NCI-H1048 (cell line): ENCODE measurements around the gene SCO2.

Experiments used
- DNase-seq: peaks from one replicate; lab custom pipeline; 2025; lab: John Stamatoyannopoulos, UW

SCO2 gene, protein sequence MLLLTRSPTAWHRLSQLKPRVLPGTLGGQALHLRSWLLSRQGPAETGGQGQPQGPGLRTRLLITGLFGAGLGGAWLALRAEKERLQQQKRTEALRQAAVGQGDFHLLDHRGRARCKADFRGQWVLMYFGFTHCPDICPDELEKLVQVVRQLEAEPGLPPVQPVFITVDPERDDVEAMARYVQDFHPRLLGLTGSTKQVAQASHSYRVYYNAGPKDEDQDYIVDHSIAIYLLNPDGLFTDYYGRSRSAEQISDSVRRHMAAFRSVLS

GRCh38 chr22:50525104-50525857 is at the start of gene SCO2:
SCO2 (minus strand) TSS chr22:50525598; CDS start chr22:50524411, 1,187 bp downstream.
- peak; percentile 93 for DNase-seq

- no peak for DNase-seq
Measured at GRCh38 chr22:50574383-50574755, 49.0 kb upstream of the SCO2 start.

DNA sequence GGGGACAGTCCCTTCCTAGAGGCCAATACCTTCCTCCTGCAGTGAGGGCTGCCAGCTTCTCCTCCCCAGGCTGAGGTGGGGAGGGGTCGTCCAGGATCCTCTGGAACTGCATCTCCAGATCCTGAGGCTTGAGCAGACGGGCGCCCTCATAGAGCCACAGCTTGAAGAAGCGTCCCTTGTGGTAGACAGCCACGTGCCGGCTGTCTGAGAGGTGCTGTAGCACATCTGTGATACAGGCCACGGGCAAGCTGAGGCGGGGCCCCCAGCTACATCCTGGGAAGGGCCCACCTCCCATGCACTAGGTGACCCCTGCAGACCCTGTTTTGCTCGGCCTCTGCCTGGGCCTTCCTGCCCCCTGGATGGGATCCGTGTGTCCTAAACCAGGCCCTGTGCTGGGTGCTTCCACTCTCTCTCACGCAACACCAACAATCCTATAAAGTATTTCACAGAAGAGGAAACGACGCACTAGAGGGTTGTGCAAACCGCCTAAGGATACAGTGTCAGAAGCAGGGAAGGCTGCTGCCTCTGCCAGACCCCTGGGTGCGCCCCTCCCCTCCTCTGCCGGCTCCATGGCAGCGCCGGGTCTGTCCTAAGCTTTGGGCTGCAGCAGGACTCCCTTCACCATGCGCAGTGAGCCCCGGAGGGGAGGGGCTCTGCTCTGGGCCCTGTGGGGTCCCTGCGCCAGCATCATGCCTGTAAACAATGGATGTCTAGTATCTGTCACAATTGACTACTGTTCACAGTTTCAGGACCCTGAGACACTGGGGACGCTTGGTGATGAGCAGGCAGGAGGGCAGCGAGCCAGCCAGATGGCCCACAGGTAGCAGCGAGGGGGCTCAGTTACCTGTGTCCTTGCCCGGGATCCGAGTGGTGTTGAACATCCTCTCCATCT is 48.3 kb upstream of the SCO2 start:
- DNase-seq = no peak

DNA sequence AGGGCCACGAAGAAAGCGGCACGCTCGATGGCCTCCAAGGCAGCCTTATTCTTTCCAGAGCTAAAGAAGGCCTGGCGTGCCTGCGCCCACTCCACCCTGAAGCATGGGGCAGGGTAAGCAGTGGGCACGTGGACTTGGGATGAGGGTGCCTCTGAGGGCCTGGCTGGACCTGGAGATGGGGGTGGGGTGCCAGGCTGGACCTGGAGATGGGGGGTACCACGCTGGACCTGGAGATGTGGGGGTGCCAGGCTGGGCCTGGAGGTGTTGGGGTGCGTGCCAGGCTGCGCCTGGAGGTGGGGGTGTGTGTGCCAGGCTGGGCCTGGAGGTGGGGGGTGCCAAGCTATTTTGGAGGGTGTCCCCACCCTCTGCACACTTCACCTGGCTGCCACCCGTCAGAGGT is 47.6 kb upstream of the SCO2 start:
- DNase-seq = no peak

- no peak for DNase-seq
Measured at GRCh38 chr22:50571264-50572175, 46.1 kb upstream of the SCO2 start.

- no peak for DNase-seq
Measured at GRCh38 chr22:50570861-50571260, 45.5 kb upstream of the SCO2 start.

- DNase-seq = no peak
Measured at GRCh38 chr22:50569896-50570535, 44.6 kb upstream of the SCO2 start.

- DNase-seq = no peak
Measured at GRCh38 chr22:50569041-50569459, 43.7 kb upstream of the SCO2 start.

DNA sequence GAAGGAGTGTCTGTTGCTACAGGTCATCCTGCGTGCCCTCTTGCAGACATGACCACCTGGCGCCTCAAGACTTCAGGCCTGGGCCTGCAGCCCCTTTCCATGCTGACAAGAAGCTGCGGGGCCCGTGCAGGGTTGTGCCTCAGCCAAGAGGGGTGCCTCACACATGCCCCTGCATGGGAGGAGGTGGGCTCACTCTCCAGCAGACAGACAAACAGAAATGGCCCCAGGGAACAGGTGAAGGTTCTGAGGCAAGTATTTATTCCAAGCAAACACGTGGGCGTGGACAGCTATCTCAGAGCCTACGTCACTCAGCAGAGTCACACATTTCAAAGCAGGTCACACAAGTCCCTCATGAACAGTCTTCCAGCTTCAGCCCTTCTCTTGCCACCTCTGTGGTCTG is 43.2 kb upstream of the SCO2 start:
- no peak for DNase-seq

GRCh38 chr22:50567721-50568252 is 42.4 kb upstream of the SCO2 start:
- no peak for DNase-seq

DNA sequence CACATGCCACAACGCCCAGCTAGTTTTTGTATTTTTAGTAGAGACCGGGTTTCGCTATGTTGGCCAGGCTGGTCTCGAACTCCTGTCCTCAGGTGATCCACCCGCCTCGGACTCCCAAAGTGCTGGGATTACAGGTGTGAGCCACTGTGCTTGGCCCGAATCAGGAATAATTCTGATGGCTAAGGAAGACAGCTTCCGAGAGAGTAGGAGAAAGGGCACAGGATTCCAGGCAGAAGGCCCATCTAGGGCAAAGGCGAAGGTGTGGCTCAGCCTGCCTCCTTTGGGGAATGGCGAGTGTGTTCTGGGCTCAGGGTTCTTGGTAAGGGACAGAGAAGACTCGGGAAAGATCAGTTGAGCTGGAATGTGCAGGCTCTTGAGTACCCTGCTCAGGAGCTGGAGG is 38.9 kb upstream of the SCO2 start:
- DNase-seq = no peak

- DNase-seq = no peak
Measured at GRCh38 chr22:50563413-50564160, 38.2 kb upstream of the SCO2 start.

GRCh38 chr22:50562523-50563412 is 37.4 kb upstream of the SCO2 start, which contains the start of gene SYCE3:
SYCE3 (minus strand) TSS chr22:50562919; CDS start chr22:50556405, 6,514 bp downstream.
- DNase-seq = peak; percentile 95

GRCh38 chr22:50561401-50562358 is 36.3 kb upstream of the SCO2 start:
- no peak for DNase-seq

GRCh38 chr22:50560034-50560433 is 34.6 kb upstream of the SCO2 start:
- DNase-seq = no peak

DNA sequence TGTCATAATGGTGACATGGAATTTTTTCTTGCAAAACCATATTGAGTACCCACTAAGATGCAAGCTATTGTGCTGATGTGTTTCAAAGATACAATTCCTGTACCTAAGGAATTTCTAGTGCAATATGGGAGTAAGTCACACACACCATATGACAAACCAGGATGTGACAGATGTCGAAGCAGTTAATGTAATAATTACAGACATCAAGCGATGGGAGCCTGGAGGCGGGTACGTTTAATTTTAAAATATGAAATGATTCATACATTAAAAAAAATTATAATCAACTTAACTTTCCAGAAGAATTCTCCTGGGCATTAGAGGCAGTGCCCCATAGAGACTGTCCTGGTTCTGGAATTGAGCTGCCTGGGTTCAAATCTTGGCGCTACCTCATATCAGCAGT is 31.3 kb upstream of the SCO2 start:
- no peak for DNase-seq

DNA sequence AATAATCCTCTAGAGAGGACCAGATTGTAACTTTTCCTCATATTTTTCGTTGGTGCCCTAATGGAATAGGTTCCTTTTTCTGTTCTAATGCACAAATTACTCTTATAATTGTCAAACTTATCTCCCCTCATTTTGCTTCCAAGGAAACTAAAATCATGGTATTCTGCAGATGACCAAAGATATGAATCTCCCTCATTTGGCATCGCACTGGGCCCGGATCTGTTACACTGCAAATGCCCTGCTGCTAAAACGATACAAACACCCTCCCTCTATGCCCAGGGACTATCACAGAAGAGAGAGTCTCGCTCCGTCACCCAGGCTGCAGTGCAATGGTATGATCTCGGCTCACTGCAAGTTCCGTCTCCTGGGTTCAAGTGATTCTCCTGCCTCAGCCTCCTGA is 27.9 kb upstream of the SCO2 start:
- DNase-seq = no peak
